Measurements from ENCODE around the gene NACA2.
"Not testable (repeated sequence)": the region's sequence is repeated elsewhere in the genome, so short reads cannot be mapped to it uniquely, and the experiment has no call there.

Gene NACA2

DNA sequence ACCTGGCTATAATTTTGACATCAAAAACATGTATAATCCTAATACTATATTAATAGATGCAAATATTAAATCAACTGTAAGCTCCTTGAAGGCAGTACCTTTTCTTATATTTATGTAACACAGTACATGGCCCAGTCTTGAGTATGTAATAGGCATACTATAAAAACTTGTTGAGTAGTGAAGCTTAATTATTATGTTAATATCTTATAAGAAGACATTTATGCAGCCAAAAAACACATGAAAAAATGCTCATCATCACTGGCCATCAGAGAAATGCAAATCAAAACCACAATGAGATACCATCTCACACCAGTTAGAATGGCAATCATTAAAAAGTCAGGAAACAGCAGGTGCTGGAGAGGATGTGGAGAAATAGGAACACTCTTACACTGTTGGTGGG lies 25.2 kb downstream of the NACA2 start:
- H2BK120ac ChIP-seq (ENCODE audit: low read depth, low read length); H2AK5ac ChIP-seq (ENCODE audit: low read length, severe bottlenecking); H3K79me1 ChIP-seq (replicated peaks; ENCODE audit: low read length, poor library complexity, severe bottlenecking); H3K4ac ChIP-seq (ENCODE audit: low read depth in 1 of 2, low read length in 2 of 2); H2BK5ac ChIP-seq (ENCODE audit: low read depth, low read length, poor library complexity, severe bottlenecking); H4K8ac ChIP-seq (ENCODE audit: low read length); H3K27ac ChIP-seq (ENCODE audit: low read length, poor library complexity, severe bottlenecking); H2BK15ac ChIP-seq (ENCODE audit: low read depth, poor library complexity, severe bottlenecking); H3K4me1 ChIP-seq (ENCODE audit: control insufficient read depth, insufficient read depth, low read depth, low read length); H2BK12ac ChIP-seq (ENCODE audit: low read length in 2 of 2); H3K36me3 ChIP-seq (ENCODE audit: control insufficient read depth in 1 of 2, insufficient read depth in 2 of 2, low read depth in 1 of 2, low read length in 2 of 2); H4K91ac ChIP-seq (ENCODE audit: low read length); H3K18ac ChIP-seq (ENCODE audit: low read depth in 1 of 2, low read length in 2 of 2); H3K14ac ChIP-seq (ENCODE audit: low read length in 2 of 2); H3K23ac ChIP-seq (ENCODE audit: low read length in 2 of 2); H3K4me2 ChIP-seq (ENCODE audit: low read length, poor library complexity, severe bottlenecking); H3K9me3 ChIP-seq (ENCODE audit: control insufficient read depth, low read length); DNase-seq; H3K9ac ChIP-seq (ENCODE audit: low read length); H2AFZ ChIP-seq (ENCODE audit: low read depth, low read length); H3K4me3 ChIP-seq (ENCODE audit: insufficient read depth in 1 of 2, low read depth in 1 of 2, low read length in 2 of 2): not testable (repeated sequence)
- peaks cover 3 to 17% of the 10 kb centered on the region in 2 experiments for H3K27me3 ChIP-seq (ENCODE audit: control insufficient read depth in 1 of 2, insufficient read depth in 1 of 2, low read length in 2 of 2)

DNA sequence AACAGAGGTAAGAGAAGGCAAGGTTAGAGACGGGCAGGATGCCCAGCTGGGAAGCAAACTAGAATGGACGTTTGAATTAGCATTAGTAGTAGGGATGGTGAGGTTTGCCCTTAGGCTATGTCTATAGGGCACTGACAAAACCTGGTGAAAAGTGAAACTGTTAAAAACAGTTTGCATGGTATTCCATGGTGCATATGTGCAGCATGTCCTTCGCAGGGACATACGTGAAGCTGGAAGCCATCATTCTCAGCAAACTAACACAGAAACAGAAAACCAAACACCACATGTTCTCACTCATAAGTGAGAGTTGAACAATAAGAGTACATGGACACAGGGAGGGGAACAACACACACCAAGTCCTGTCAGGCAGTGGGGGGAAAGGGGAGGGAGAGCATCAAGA lies 25.8 kb downstream of the NACA2 start:
- no peak for DNase-seq
- Histone ChIP-seq H2BK5ac (ENCODE audit: low read depth, low read length, poor library complexity, severe bottlenecking) (no peak overlapping the region), H2AFZ (ENCODE audit: low read depth, low read length) (no peak overlapping the region), H3K23ac (ENCODE audit: low read length in 2 of 2) (no peak overlapping the region), H3K14ac (ENCODE audit: low read length in 2 of 2) (no peak overlapping the region), H3K18ac (ENCODE audit: low read depth in 1 of 2, low read length in 2 of 2) (no peak overlapping the region), H2BK15ac (ENCODE audit: low read depth, poor library complexity, severe bottlenecking) (no peak overlapping the region), H3K79me1 (replicated peaks; ENCODE audit: low read length, poor library complexity, severe bottlenecking) (no peaks in the 10 kb centered on the region), H4K8ac (ENCODE audit: low read length) (no peak overlapping the region), H3K4me3 (ENCODE audit: insufficient read depth in 1 of 2, low read depth in 1 of 2, low read length in 2 of 2) (no peak overlapping the region), H4K91ac (ENCODE audit: low read length) (no peak overlapping the region), H3K9ac (ENCODE audit: low read length) (no peak overlapping the region), H3K9me3 (ENCODE audit: control insufficient read depth, low read length) (peaks cover 4% of the 10 kb centered on the region), H3K27ac (ENCODE audit: low read length, poor library complexity, severe bottlenecking) (no peak overlapping the region), H3K4ac (ENCODE audit: low read depth in 1 of 2, low read length in 2 of 2) (no peak overlapping the region), H3K4me2 (ENCODE audit: low read length, poor library complexity, severe bottlenecking) (no peak overlapping the region), H2BK120ac (ENCODE audit: low read depth, low read length) (no peak overlapping the region), H2BK12ac (ENCODE audit: low read length in 2 of 2) (no peak overlapping the region), H3K36me3 (ENCODE audit: control insufficient read depth in 1 of 2, insufficient read depth in 2 of 2, low read depth in 1 of 2, low read length in 2 of 2) (no peaks in the 10 kb centered on the region), H3K4me1 (ENCODE audit: control insufficient read depth, insufficient read depth, low read depth, low read length) (no peaks in the 10 kb centered on the region), H3K27me3 (ENCODE audit: control insufficient read depth in 1 of 2, insufficient read depth in 1 of 2, low read length in 2 of 2) (peaks cover 3 to 18% of the 10 kb centered on the region in 2 experiments), H2AK5ac (ENCODE audit: low read length, severe bottlenecking) (no peak overlapping the region)
- 71% methylated on average over 2 of the region's 4 CpGs for WGBS

DNA sequence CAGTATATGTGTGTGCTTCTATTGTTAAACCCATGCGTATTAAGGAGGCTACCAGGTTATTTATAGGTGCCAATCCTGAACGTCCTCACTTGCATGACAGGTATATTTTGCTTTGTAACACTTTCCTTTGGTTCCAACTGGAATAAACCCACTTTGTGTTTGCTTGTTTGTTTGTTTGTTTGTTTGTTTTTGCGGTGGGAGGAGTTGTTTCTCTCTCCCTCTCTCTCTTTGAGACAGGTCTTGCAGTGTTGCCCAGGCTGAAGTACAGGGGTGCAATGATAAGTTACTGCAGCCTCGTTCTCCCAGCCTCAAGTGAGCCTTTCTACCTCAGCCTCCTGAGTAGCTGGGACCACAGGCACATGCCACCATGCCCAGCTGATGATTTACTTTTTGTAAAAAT lies 28.7 kb downstream of the NACA2 start:
- Histone ChIP-seq H2AK5ac (ENCODE audit: low read length, severe bottlenecking) (no peak overlapping the region), H3K4me2 (ENCODE audit: low read length, poor library complexity, severe bottlenecking) (no peak overlapping the region), H2BK5ac (ENCODE audit: low read depth, low read length, poor library complexity, severe bottlenecking) (no peak overlapping the region), H3K27me3 (ENCODE audit: control insufficient read depth in 1 of 2, insufficient read depth in 1 of 2, low read length in 2 of 2) (peaks cover 3 to 19% of the 10 kb centered on the region in 2 experiments), H3K9ac (ENCODE audit: low read length) (no peak overlapping the region), H3K4ac (ENCODE audit: low read depth in 1 of 2, low read length in 2 of 2) (no peak overlapping the region), H2BK120ac (ENCODE audit: low read depth, low read length) (no peak overlapping the region), H3K4me3 (ENCODE audit: insufficient read depth in 1 of 2, low read depth in 1 of 2, low read length in 2 of 2) (no peak overlapping the region), H2AFZ (ENCODE audit: low read depth, low read length) (no peak overlapping the region), H3K18ac (ENCODE audit: low read depth in 1 of 2, low read length in 2 of 2) (no peak overlapping the region), H2BK15ac (ENCODE audit: low read depth, poor library complexity, severe bottlenecking) (no peak overlapping the region), H3K36me3 (ENCODE audit: control insufficient read depth in 1 of 2, insufficient read depth in 2 of 2, low read depth in 1 of 2, low read length in 2 of 2) (no peaks in the 10 kb centered on the region), H3K9me3 (ENCODE audit: control insufficient read depth, low read length) (no peaks in the 10 kb centered on the region), H3K27ac (ENCODE audit: low read length, poor library complexity, severe bottlenecking) (no peak overlapping the region), H3K14ac (ENCODE audit: low read length in 2 of 2) (no peak overlapping the region), H4K91ac (ENCODE audit: low read length) (no peak overlapping the region), H4K8ac (ENCODE audit: low read length) (no peak overlapping the region), H3K79me1 (replicated peaks; ENCODE audit: low read length, poor library complexity, severe bottlenecking) (no peaks in the 10 kb centered on the region), H3K23ac (ENCODE audit: low read length in 2 of 2) (no peak overlapping the region), H2BK12ac (ENCODE audit: low read length in 2 of 2) (no peak overlapping the region), H3K4me1 (ENCODE audit: control insufficient read depth, insufficient read depth, low read depth, low read length) (no peaks in the 10 kb centered on the region)
- no peak for DNase-seq
- WGBS: 89% methylated on average over 3 of the region's 4 CpGs

DNA sequence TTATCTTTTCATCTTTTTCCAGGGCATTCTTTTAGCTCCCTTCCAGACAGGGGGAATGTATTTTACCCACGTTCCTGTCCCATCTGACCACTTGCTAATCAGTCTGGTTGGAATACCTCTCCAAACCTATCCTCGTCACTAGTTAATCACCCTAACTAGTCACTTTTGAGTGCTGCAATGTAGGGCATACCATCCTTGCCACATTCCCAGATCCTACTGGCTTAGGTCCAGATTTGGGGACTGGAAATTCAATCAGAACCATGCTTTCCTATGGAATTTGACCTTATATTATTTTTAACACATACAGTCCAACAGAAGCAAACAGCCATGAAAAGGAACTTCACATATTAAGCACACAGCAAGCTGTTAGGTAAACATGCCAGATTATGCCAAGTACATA lies 29.7 kb downstream of the NACA2 start:
- Histone ChIP-seq H3K4ac (ENCODE audit: low read depth in 1 of 2, low read length in 2 of 2) (no peak overlapping the region), H2BK12ac (ENCODE audit: low read length in 2 of 2) (no peak overlapping the region), H3K9ac (ENCODE audit: low read length) (no peak overlapping the region), H3K9me3 (ENCODE audit: control insufficient read depth, low read length) (no peaks in the 10 kb centered on the region), H3K4me2 (ENCODE audit: low read length, poor library complexity, severe bottlenecking) (no peak overlapping the region), H3K36me3 (ENCODE audit: control insufficient read depth in 1 of 2, insufficient read depth in 2 of 2, low read depth in 1 of 2, low read length in 2 of 2) (no peaks in the 10 kb centered on the region), H3K4me1 (ENCODE audit: control insufficient read depth, insufficient read depth, low read depth, low read length) (no peaks in the 10 kb centered on the region), H3K27me3 (ENCODE audit: control insufficient read depth in 1 of 2, insufficient read depth in 1 of 2, low read length in 2 of 2) (peaks cover 3 to 19% of the 10 kb centered on the region in 2 experiments), H3K4me3 (ENCODE audit: insufficient read depth in 1 of 2, low read depth in 1 of 2, low read length in 2 of 2) (no peak overlapping the region), H3K79me1 (replicated peaks; ENCODE audit: low read length, poor library complexity, severe bottlenecking) (no peaks in the 10 kb centered on the region), H2AK5ac (ENCODE audit: low read length, severe bottlenecking) (no peak overlapping the region), H2BK5ac (ENCODE audit: low read depth, low read length, poor library complexity, severe bottlenecking) (no peak overlapping the region), H3K27ac (ENCODE audit: low read length, poor library complexity, severe bottlenecking) (no peak overlapping the region), H2AFZ (ENCODE audit: low read depth, low read length) (no peak overlapping the region), H3K18ac (ENCODE audit: low read depth in 1 of 2, low read length in 2 of 2) (no peak overlapping the region), H3K23ac (ENCODE audit: low read length in 2 of 2) (no peak overlapping the region), H2BK15ac (ENCODE audit: low read depth, poor library complexity, severe bottlenecking) (no peak overlapping the region), H4K91ac (ENCODE audit: low read length) (no peak overlapping the region), H4K8ac (ENCODE audit: low read length) (no peak overlapping the region), H3K14ac (ENCODE audit: low read length in 2 of 2) (no peak overlapping the region), H2BK120ac (ENCODE audit: low read depth, low read length) (no peak overlapping the region)
- WGBS: 76% methylated on average over 2 of the region's 2 CpGs
- DNase-seq: no peak

All from mesenchymal stem cell (in vitro differentiated cells and primary cell).